Keratinocyte (primary cell): ENCODE results near the gene GALNT8. TPM values are rescaled to one million over a fixed set of nuclear protein-coding genes. Genes with fewer than 3 reads are reported as not detected.
"Not testable (repeated sequence)": the region's sequence is repeated elsewhere in the genome, so short reads cannot be mapped to it uniquely, and the experiment has no call there.

Experiments used
- DNase-seq: peaks from one replicate; pipeline ENCODE4 v3.0.0-alpha.2; 2011; ENCODE audit warnings: low read depth, missing footprints, low spot score
- FAIRE-seq: peaks from 2 replicates; lab custom pipeline; 2011; peaks lifted over from hg19 to GRCh38; lab: Jason Lieb, UNC
- H2AFZ ChIP-seq: 2 replicates; pipeline ENCODE4 v1.6.0; 2012; ENCODE audit warnings: low read length, control low read depth, inconsistent platforms; ENCODE audit not compliant: control insufficient read depth
- H3K27ac ChIP-seq: 2 replicates; pipeline ENCODE4 v1.5.1; 2011; ENCODE audit warnings: low read length; ENCODE audit not compliant: control insufficient read depth, insufficient read depth
- H3K27me3 ChIP-seq: 3 replicates; pipeline ENCODE4 v1.6.0; 2011; ENCODE audit warnings: low read length; ENCODE audit not compliant: control insufficient read depth, insufficient read depth; ENCODE audit errors: extremely low read depth
- H3K36me3 ChIP-seq, 2 experiments: 2 replicates in 1 of 2; 3 replicates in 1 of 2; pipeline ENCODE4 v1.5.1; 2011; ENCODE audit warnings: low read length in 2 of 2, mild to moderate bottlenecking in 1 of 2; ENCODE audit not compliant: control insufficient read depth in 2 of 2, insufficient read depth in 2 of 2; ENCODE audit errors: extremely low read depth in 1 of 2
- H3K4me1 ChIP-seq: 3 replicates; pipeline ENCODE4 v1.5.1; 2011; ENCODE audit warnings: low read length; ENCODE audit not compliant: control insufficient read depth, insufficient read depth; ENCODE audit errors: extremely low read depth
- H3K4me2 ChIP-seq: 3 replicates; pipeline ENCODE4 v1.6.0; 2011; ENCODE audit warnings: low read depth, low read length; ENCODE audit not compliant: control insufficient read depth, insufficient read depth; ENCODE audit errors: extremely low read depth
- H3K4me3 ChIP-seq, 3 experiments: fragments of 200-600 bp in 1 of 3; sonication (generic) in 1 of 3; 2 replicates in 2 of 3; 3 replicates in 1 of 3; pipeline ENCODE4 v1.5.1; 2011 to 2016; ENCODE audit warnings: low read length in 3 of 3, mild to moderate bottlenecking in 3 of 3, control low read depth in 2 of 3, inconsistent platforms in 1 of 3, low read depth in 1 of 3, mixed read lengths in 1 of 3, mixed run types in 1 of 3, moderate library complexity in 1 of 3; ENCODE audit not compliant: control insufficient read depth in 2 of 3, insufficient read depth in 2 of 3; ENCODE audit errors: extremely low read depth in 1 of 3
- H3K79me2 ChIP-seq: 2 replicates; pipeline ENCODE4 v1.6.0; 2012; ENCODE audit warnings: low read length; ENCODE audit not compliant: control insufficient read depth, insufficient read depth
- H3K9ac ChIP-seq: 3 replicates; pipeline ENCODE4 v1.6.0; 2011; ENCODE audit warnings: low read length; ENCODE audit not compliant: control insufficient read depth, insufficient read depth; ENCODE audit errors: extremely low read depth
- H3K9me1 ChIP-seq: 3 replicates; pipeline ENCODE4 v1.6.0; 2011; ENCODE audit warnings: low read length; ENCODE audit not compliant: control insufficient read depth, insufficient read depth; ENCODE audit errors: extremely low read depth
- H3K9me3 ChIP-seq: 2 replicates; pipeline ENCODE4 v1.5.1; 2012; ENCODE audit warnings: low read depth, low read length; ENCODE audit not compliant: control insufficient read depth
- H4K20me1 ChIP-seq: 3 replicates; pipeline ENCODE4 v1.6.0; 2011; ENCODE audit warnings: low read length; ENCODE audit not compliant: control insufficient read depth, insufficient read depth; ENCODE audit errors: extremely low read depth
- EZH2 ChIP-seq: IDR thresholded peaks from one replicate; pipeline ENCODE4 v1.6.1; 2012; ENCODE audit warnings: inconsistent platforms, mild to moderate bottlenecking, low read length, moderate library complexity
- dilution Hi-C: fragments of 300-500 bp; cut with MboI; formaldehyde crosslinking; loops from one replicate; pipeline ENCODE4 v1.7.0; 2020; ENCODE audit warnings: low sequenced_read_pairs; ENCODE audit not compliant: extremely low pct_ligation_motif_present
- polyA plus RNA-seq, 5 experiments: library from polyadenylated mRNA; depleted of rRNA in 3 of 5; stranded (reverse) in 3 of 5; stranded (forward) in 1 of 5; unstranded in 1 of 5; fragments of >200 nt; gene quantifications; 1 replicate in 1 of 5; 2 replicates in 3 of 5; 3 replicates in 1 of 5; pipeline versions ENCODE4 v1.2.1 to v1.2.3, GENCODE V29; 2011 to 2012; ENCODE audit warnings: missing spikeins in 2 of 5, low read depth in 1 of 5, low replicate concordance in 1 of 5
- TF ChIP-seq, protein P1 (sequence below), 3 experiments: IDR thresholded peaks in 1 of 3; conservative IDR thresholded peaks in 1 of 3; optimal IDR thresholded peaks in 1 of 3; 2 replicates in 2 of 3; 3 replicates in 1 of 3; pipeline versions ENCODE3 to v1.5.1; 2011; ENCODE audit warnings: low read length in 3 of 3, mild to moderate bottlenecking in 3 of 3, moderate library complexity in 2 of 3, control low read depth in 1 of 3, inconsistent platforms in 1 of 3; ENCODE audit not compliant: insufficient read depth in 2 of 3; ENCODE audit errors: extremely low read depth in 1 of 3

GALNT8 gene
- polyA plus RNA-seq, 1 donor (not counting 4 experiments of a cell fraction or from before 2014, with no cell fraction given) = 0.10 TPM

DNA sequence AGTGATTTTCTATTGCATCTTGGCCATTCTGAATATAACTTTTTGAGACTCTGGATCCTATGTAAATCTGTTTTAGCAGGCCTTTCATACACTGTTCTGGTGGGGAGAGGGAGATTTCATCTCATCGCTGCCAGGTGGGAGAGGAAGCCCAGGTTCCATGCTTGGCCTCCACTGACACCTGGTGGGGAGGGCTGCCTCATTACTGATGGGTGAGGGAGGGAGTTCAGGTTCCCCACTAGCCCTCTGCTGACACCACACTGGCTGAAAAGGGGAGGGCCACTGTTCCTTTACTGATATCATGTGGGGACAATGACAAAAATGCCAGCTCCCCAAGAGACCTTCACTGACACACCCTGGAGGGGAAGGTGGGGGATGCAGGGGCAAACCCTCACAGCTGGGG, 2.4 kb upstream of the GALNT8 start:
- no peak overlapping the region for H3K4me3 ChIP-seq
- H3K36me3 ChIP-seq = no peaks in the 10 kb centered on the region
- no peak overlapping the region for H3K9ac ChIP-seq
- DNase-seq = no peak
- no peak for FAIRE-seq
- TF ChIP-seq, protein P1, sequence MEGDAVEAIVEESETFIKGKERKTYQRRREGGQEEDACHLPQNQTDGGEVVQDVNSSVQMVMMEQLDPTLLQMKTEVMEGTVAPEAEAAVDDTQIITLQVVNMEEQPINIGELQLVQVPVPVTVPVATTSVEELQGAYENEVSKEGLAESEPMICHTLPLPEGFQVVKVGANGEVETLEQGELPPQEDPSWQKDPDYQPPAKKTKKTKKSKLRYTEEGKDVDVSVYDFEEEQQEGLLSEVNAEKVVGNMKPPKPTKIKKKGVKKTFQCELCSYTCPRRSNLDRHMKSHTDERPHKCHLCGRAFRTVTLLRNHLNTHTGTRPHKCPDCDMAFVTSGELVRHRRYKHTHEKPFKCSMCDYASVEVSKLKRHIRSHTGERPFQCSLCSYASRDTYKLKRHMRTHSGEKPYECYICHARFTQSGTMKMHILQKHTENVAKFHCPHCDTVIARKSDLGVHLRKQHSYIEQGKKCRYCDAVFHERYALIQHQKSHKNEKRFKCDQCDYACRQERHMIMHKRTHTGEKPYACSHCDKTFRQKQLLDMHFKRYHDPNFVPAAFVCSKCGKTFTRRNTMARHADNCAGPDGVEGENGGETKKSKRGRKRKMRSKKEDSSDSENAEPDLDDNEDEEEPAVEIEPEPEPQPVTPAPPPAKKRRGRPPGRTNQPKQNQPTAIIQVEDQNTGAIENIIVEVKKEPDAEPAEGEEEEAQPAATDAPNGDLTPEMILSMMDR (optimal IDR thresholded peaks at IDR 0.05 in 1 of 3, IDR thresholded peaks at IDR 0.05 in 1 of 3, conservative IDR thresholded peaks at IDR 0.05 in 1 of 3; ENCODE audit: extremely low read depth in 1 of 3, insufficient read depth in 2 of 3, low read length in 3 of 3) = peak in 1 of 3 experiments; percentile 2
- TF ChIP-seq EZH2 = no peak
- no peaks in the 10 kb centered on the region for H3K79me2 ChIP-seq
- H3K27ac ChIP-seq = no peak overlapping the region
- H3K9me3 ChIP-seq = no peaks in the 10 kb centered on the region
- no peak overlapping the region for H2AFZ ChIP-seq
- H3K4me2 ChIP-seq = no peak overlapping the region
- no peaks in the 10 kb centered on the region for H3K4me1 ChIP-seq
- dilution Hi-C loops = no loop called here
- peaks cover 20% of the 10 kb centered on the region for H3K27me3 ChIP-seq
- no peaks in the 10 kb centered on the region for H3K9me1 ChIP-seq
- H4K20me1 ChIP-seq = no peaks in the 10 kb centered on the region

GRCh38 chr12:4720637-4720995, 416 bp downstream of the GALNT8 start:
- DNase-seq (no peak), FAIRE-seq (no peak)
- no peak for TF ChIP-seq EZH2
- TF ChIP-seq, protein P1 (optimal IDR thresholded peaks at IDR 0.05 in 1 of 3, IDR thresholded peaks at IDR 0.05 in 1 of 3, conservative IDR thresholded peaks at IDR 0.05 in 1 of 3; ENCODE audit: extremely low read depth in 1 of 3, insufficient read depth in 2 of 3, low read length in 3 of 3) = no peak
- H4K20me1 ChIP-seq = no peaks in the 10 kb centered on the region
- no peaks in the 10 kb centered on the region for H3K36me3 ChIP-seq
- H3K27ac ChIP-seq = no peak overlapping the region
- no peaks in the 10 kb centered on the region for H3K4me1 ChIP-seq
- no peak overlapping the region for H3K9ac ChIP-seq
- dilution Hi-C loops = no loop called here
- H3K79me2 ChIP-seq = no peaks in the 10 kb centered on the region
- no peak overlapping the region for H3K4me3 ChIP-seq
- H3K9me3 ChIP-seq = no peaks in the 10 kb centered on the region
- H3K4me2 ChIP-seq = no peak overlapping the region
- peaks cover 20% of the 10 kb centered on the region for H3K27me3 ChIP-seq
- H2AFZ ChIP-seq = no peak overlapping the region
- H3K9me1 ChIP-seq = no peaks in the 10 kb centered on the region

GRCh38 chr12:4721587-4721986, 1.4 kb downstream of the GALNT8 start:
- DNase-seq, H2AFZ ChIP-seq, H3K4me2 ChIP-seq, H3K4me3 ChIP-seq, H3K9ac ChIP-seq, H3K36me3 ChIP-seq, H3K79me2 ChIP-seq, H3K27ac ChIP-seq, H4K20me1 ChIP-seq, dilution Hi-C loops, FAIRE-seq, H3K9me3 ChIP-seq, H3K4me1 ChIP-seq, H3K9me1 ChIP-seq: not testable (repeated sequence)
- H3K27me3 ChIP-seq = peaks cover 20% of the 10 kb centered on the region
